ENCODE measurements around the gene ZNF862. TPM values are rescaled to one million over a fixed set of nuclear protein-coding genes. Genes with fewer than 3 reads are reported as not detected.

Gene ZNF862
- 10 to 100 TPM; 19.8 to 36.4 (median 23.0) TPM for total RNA-seq

GRCh38 chr7:149838224-149838991 lies at the start of gene ZNF862:
ZNF862 (plus strand) TSS chr7:149838375; CDS start chr7:149838612, 237 bp downstream.
- no peaks in the 10 kb centered on the region for H3K9me3 ChIP-seq
- H3K27ac ChIP-seq, result peak within 1 kb of the TSS; percentile 82 to 91 (median 88)
- H3K36me3 ChIP-seq, result no peaks in the 10 kb centered on the region
- H3K27me3 ChIP-seq, result no peaks in the 10 kb centered on the region
- peaks cover 0 to 11% (median 0%) of the 10 kb centered on the region in 4 donors for H3K4me1 ChIP-seq
- peak; percentile 97 to 99 (median 98) for DNase-seq
- H3K4me3 ChIP-seq, result peak within 1 kb of the TSS; percentile 66 to 99 (median 85)
- TF ChIP-seq CTCF (IDR thresholded peaks at IDR 0.05), result peak in 2 of 6 experiments; percentile 6 to 9
- TF ChIP-seq POLR2A (IDR thresholded peaks at IDR 0.05), result peak; percentile 62 to 80

- H3K9me3 ChIP-seq, result no peaks in the 10 kb centered on the region
- H3K4me1 ChIP-seq, result peaks cover 0 to 6% (median 0%) of the 10 kb centered on the region in 4 donors
- no peak for DNase-seq
- H3K27ac ChIP-seq, result no peak overlapping the region
- H3K36me3 ChIP-seq, result no peaks in the 10 kb centered on the region
- no peak overlapping the region for H3K4me3 ChIP-seq
- H3K27me3 ChIP-seq, result peaks cover 0 to 4% of the 10 kb centered on the region in 2 donors
- no peak for TF ChIP-seq CTCF (IDR thresholded peaks at IDR 0.05)
- no peak for TF ChIP-seq POLR2A (IDR thresholded peaks at IDR 0.05)
Observed at GRCh38 chr7:149789101-149789500, 49.1 kb upstream of the ZNF862 start.

GRCh38 chr7:149790146-149790548 lies 48.0 kb upstream of the ZNF862 start:
- Histone ChIP-seq H3K27ac (no peak overlapping the region), H3K4me1 (peaks cover 0 to 6% (median 0%) of the 10 kb centered on the region in 4 donors), H3K9me3 (no peaks in the 10 kb centered on the region), H3K4me3 (no peak overlapping the region), H3K36me3 (no peaks in the 10 kb centered on the region), H3K27me3 (peaks cover 0 to 4% of the 10 kb centered on the region in 2 donors)
- TF ChIP-seq POLR2A (IDR thresholded peaks at IDR 0.05), result no peak
- peak in 3 of 6 experiments; percentile 35 to 47 (median 42) for TF ChIP-seq CTCF (IDR thresholded peaks at IDR 0.05)
- DNase-seq, result no peak

GRCh38 chr7:149790754-149791360 lies 47.3 kb upstream of the ZNF862 start:
- Histone ChIP-seq H3K27ac (no peak overlapping the region), H3K36me3 (no peaks in the 10 kb centered on the region), H3K4me1 (peaks cover 0 to 6% (median 0%) of the 10 kb centered on the region in 4 donors), H3K9me3 (no peaks in the 10 kb centered on the region), H3K4me3 (no peak overlapping the region), H3K27me3 (peaks cover 0 to 4% of the 10 kb centered on the region in 2 donors)
- DNase-seq, result no peak
- TF ChIP-seq CTCF (IDR thresholded peaks at IDR 0.05) (no peak), POLR2A (IDR thresholded peaks at IDR 0.05) (no peak)

- no peaks in the 10 kb centered on the region for H3K9me3 ChIP-seq
- H3K27me3 ChIP-seq, result peaks cover 0 to 4% of the 10 kb centered on the region in 2 donors
- no peaks in the 10 kb centered on the region for H3K36me3 ChIP-seq
- peaks cover 0 to 6% (median 0%) of the 10 kb centered on the region in 4 donors for H3K4me1 ChIP-seq
- no peak for DNase-seq
- H3K27ac ChIP-seq, result no peak overlapping the region
- TF ChIP-seq CTCF (IDR thresholded peaks at IDR 0.05) (no peak), POLR2A (IDR thresholded peaks at IDR 0.05) (no peak)
- no peak overlapping the region for H3K4me3 ChIP-seq
Observed at GRCh38 chr7:149791411-149792219, 46.6 kb upstream of the ZNF862 start.

All from Peyer's patch (tissue), 4 donors.